Measurements from ENCODE around the gene ZNF816.

DNA sequence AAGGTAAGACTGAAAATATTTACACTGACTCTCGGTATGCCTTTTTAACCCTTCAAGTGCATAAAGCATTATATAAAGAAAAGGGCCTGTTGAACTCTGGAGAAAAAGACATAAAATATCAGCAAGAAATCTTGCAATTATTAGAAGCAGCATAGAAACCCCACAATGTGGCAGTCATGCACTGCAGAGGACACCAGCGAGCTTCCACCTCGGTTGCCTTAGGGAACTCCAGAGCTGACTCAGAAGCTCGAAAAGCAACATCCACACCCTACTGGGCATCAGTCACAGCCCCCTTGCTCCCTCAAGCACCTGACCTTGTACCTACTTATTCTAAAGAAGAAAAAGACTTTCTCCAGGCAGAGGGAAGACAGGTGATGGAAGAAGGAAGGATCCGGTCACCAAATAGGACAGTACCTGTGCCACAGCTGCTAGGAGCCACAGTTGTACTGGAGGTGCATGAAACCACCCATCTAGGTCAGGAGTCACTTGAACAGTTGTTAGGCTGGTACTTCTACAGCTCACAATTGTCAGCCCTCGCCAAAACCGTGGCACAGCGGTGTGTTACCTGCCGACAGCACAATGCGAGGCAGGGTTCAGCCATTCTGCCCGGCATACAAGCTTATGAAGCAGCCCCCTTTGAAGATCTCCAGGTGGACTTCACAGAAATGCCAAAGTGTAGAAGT lies 2.9 kb downstream of the ZNF816 start:
- TF ChIP-seq, protein P1, sequence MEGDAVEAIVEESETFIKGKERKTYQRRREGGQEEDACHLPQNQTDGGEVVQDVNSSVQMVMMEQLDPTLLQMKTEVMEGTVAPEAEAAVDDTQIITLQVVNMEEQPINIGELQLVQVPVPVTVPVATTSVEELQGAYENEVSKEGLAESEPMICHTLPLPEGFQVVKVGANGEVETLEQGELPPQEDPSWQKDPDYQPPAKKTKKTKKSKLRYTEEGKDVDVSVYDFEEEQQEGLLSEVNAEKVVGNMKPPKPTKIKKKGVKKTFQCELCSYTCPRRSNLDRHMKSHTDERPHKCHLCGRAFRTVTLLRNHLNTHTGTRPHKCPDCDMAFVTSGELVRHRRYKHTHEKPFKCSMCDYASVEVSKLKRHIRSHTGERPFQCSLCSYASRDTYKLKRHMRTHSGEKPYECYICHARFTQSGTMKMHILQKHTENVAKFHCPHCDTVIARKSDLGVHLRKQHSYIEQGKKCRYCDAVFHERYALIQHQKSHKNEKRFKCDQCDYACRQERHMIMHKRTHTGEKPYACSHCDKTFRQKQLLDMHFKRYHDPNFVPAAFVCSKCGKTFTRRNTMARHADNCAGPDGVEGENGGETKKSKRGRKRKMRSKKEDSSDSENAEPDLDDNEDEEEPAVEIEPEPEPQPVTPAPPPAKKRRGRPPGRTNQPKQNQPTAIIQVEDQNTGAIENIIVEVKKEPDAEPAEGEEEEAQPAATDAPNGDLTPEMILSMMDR (IDR thresholded peaks at IDR 0.05) = no peak
- TF ChIP-seq POLR2A (IDR thresholded peaks at IDR 0.05) (no peak), EP300 (IDR thresholded peaks at IDR 0.05) (no peak)

All from ovary (tissue), 3 donors.